ENCODE results near the gene CCDC33.

DNA sequence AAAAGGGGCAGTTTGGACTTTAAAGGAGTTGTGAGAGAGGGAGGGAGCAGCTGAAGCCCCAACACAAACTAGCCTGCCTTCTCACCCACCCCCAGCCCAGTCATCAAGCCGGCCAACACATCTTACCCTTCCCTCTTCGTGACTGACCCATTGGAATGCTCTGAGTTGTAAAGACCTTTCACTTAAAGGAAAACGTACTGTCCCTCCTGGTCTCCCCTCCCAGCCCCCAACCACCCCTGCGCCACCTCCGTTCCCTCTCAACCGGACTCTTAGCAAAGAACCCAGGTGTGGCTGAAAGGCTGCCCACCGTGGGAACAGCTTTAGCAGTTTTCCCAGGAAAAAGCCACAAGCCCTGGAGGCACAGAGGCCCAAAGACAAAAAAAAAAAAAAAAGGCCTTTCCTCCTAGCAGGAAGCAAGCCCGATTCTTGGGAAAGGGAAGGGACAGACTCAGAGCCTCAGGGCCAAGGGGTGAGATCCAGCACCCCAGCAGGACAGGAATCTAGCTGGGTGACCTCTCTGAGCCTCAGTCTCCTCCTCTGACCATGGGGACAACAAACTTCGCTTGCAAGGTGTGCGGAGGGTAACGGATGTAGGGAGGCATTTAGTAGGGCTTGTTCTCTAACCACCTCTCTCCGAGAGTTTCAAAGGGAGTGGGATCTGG lies 128.9 kb downstream of the CCDC33 start:
- no peak for TF ChIP-seq BRCA1 (IDR thresholded peaks at IDR 0.05; ENCODE audit: low read depth, low read length)
- TF ChIP-seq CTCF (IDR thresholded peaks at IDR 0.05 in 2 of 3, conservative IDR thresholded peaks at IDR 0.05 in 1 of 3; ENCODE audit: control insufficient read depth in 2 of 3, extremely low read depth in 1 of 3, insufficient read depth in 1 of 3, low read depth in 3 of 3, low read length in 3 of 3): no peak
- no peak for TF ChIP-seq IKZF1 (conservative IDR thresholded peaks at IDR 0.05)
- no peak for TF ChIP-seq CEBPB (IDR thresholded peaks at IDR 0.05; ENCODE audit: borderline replicate concordance in 1 of 2, low read depth in 2 of 2, low read length in 2 of 2)
- TF ChIP-seq POU2F2 (IDR thresholded peaks at IDR 0.05; ENCODE audit: borderline replicate concordance, low read depth, low read length): no peak
- TF ChIP-seq POLR2AphosphoS5 (IDR thresholded peaks at IDR 0.05; ENCODE audit: low read length): no peak
- TF ChIP-seq SMAD1 (IDR thresholded peaks at IDR 0.05; ENCODE audit: low read depth, partially characterized antibody): no peak
- no peak for TF ChIP-seq RAD21 (IDR thresholded peaks at IDR 0.05; ENCODE audit: insufficient read depth, low read depth, low read length)
- TF ChIP-seq EGR1 (IDR thresholded peaks at IDR 0.05; ENCODE audit: borderline replicate concordance in 1 of 2, low read depth in 2 of 2, low read length in 2 of 2): no peak

Measured in GM12878 (cell line).